Spleen (tissue), 11 donors: ENCODE results near the gene NAB1. TPM values are rescaled to one million over a fixed set of nuclear protein-coding genes. Genes with fewer than 3 reads are reported as not detected.
A peak's percentile ranks its signal among the peaks of the same experiment; 100 is the strongest.

Experiments
- DNase-seq: peaks from one replicate; pipeline ENCODE4 v3.0.0-alpha.2; 2020
- H3K27ac ChIP-seq, 8 donors: fragments of 200-600 bp; sonication (generic) in 7 of 8; 1 replicate in 4 of 8; 2 replicates in 4 of 8; pipeline versions ENCODE4 v1.5.0 to v1.8.0; 2016 to 2021; ENCODE audit warnings: inconsistent platforms in 4 of 8, mild to moderate bottlenecking in 4 of 8, moderate library complexity in 1 of 8
- H3K27me3 ChIP-seq, 7 donors: fragments of 200-600 bp; sonication (generic) in 6 of 7; replicated peaks in 1 of 7; 1 replicate in 4 of 7; 2 replicates in 3 of 7; pipeline versions ENCODE4 v1.5.0 to v1.8.0; 2016 to 2021; ENCODE audit warnings: inconsistent platforms in 3 of 7, mild to moderate bottlenecking in 1 of 7
- H3K36me3 ChIP-seq, 6 donors: fragments of 200-600 bp; sonication (generic) in 5 of 6; 1 replicate in 4 of 6; 2 replicates in 2 of 6; pipeline versions ENCODE4 v1.5.0 to v1.8.0; 2016 to 2021; ENCODE audit warnings: inconsistent platforms in 2 of 6
- H3K4me1 ChIP-seq, 6 donors: fragments of 200-600 bp; sonication (generic) in 5 of 6; 1 replicate in 3 of 6; 2 replicates in 3 of 6; pipeline versions ENCODE4 v1.5.0 to v1.8.0; 2016 to 2021; ENCODE audit warnings: inconsistent platforms in 3 of 6
- H3K4me3 ChIP-seq, 8 donors: fragments of 200-600 bp; sonication (generic) in 7 of 8; 1 replicate in 4 of 8; 2 replicates in 4 of 8; pipeline versions ENCODE4 v1.5.0 to v1.8.0; 2016 to 2021; ENCODE audit warnings: inconsistent platforms in 4 of 8, mild to moderate bottlenecking in 4 of 8, moderate library complexity in 2 of 8
- H3K9me3 ChIP-seq, 8 donors: fragments of 200-600 bp; sonication (generic) in 7 of 8; 1 replicate in 4 of 8; 2 replicates in 4 of 8; pipeline versions ENCODE4 v1.5.0 to v1.8.0; 2016 to 2021; ENCODE audit warnings: inconsistent platforms in 4 of 8
- CTCF ChIP-seq, 11 experiments: fragments of 200-600 bp in 7 of 11; fragments of 450-650 bp in 4 of 11; sonication (generic) in 4 of 11; IDR thresholded peaks in 8 of 11; conservative IDR thresholded peaks in 3 of 11; 1 replicate in 7 of 11; 2 replicates in 4 of 11; pipeline versions ENCODE4 v1.4.0 to v1.8.0; 2016 to 2021; ENCODE audit warnings: antibody characterized with exemption in 11 of 11, inconsistent platforms in 4 of 11, mild to moderate bottlenecking in 1 of 11
- POLR2A ChIP-seq, 3 donors: fragments of 450-650 bp; IDR thresholded peaks; one replicate each; pipeline ENCODE4 v1.5.1; 2017; ENCODE audit warnings: antibody characterized with exemption in 3 of 3, mild to moderate bottlenecking in 1 of 3
- POLR2AphosphoS5 ChIP-seq, 3 donors: sonication (generic); formaldehyde crosslinking; IDR thresholded peaks; one replicate each; pipeline ENCODE4 v1.5.1; 2017; ENCODE audit warnings: antibody characterized with exemption in 3 of 3
- WGBS, 5 donors: extraction: QIAGEN DNeasy Blood & Tissue Kit in 3 of 5; methylation state at CpG; one replicate each; pipeline versions ENCODE4 v1.1.5 to v1.1.7; 2013 to 2018; 5-methylcytosine and 5-hydroxymethylcytosine counted together
- intact Hi-C: fragments of 100-400 bp; cut with DNase I; formaldehyde crosslinking; loops from one replicate; pipeline ENCODE4 v1.15.0; 2023; ENCODE audit warnings: low total_unique reads
- polyA plus RNA-seq, 3 donors: library from polyadenylated mRNA; stranded (reverse); fragments of 200-250 nt; gene quantifications; one replicate each; pipeline ENCODE4 v1.2.1, GENCODE V29; 2013
- total RNA-seq, 7 donors: library from RNA; depleted of rRNA in 3 of 7; stranded (reverse); fragments of >200 nt in 3 of 7; fragmentation: NEBNext Ultra II Directional in 4 of 7; extraction: Animal tissue kit (Norgen Biotek cat#: 25700) in 4 of 7; gene quantifications; one replicate each; pipeline versions ENCODE4 v1.1.0 to v1.2.1, GENCODE V29; 2016 to 2021
- donor health status: healthy with polysubstance abuse.
- donor health status: DM: no; HTN: no; CAD: no; lungs with moderate emphysema.
- donor health status: DM: no; HTN: no; CAD: no.
- donor health status: Bipolar disorder and iron deficiency.
- donor health status: healthy.
- donor health status: DM: no; HTN: no; CAD: no.
- donor health status: DM: yes; HTN: yes; CAD: no.

NAB1 gene
- total and polyA plus RNA-seq, 10 donors, result 8.8 to 44.7 (median 27.9) TPM

GRCh38 chr2:190627448-190628412 lies 21.2 kb upstream of the NAB1 start:
- 4 to 12% (median 4%) methylated on average over 23 of the region's 23 CpGs for WGBS, 5 donors

GRCh38 chr2:190628591-190629319 lies 20.1 kb upstream of the NAB1 start:
- H3K4me3 ChIP-seq, result no peak overlapping the region
- peaks cover 4 to 20% (median 14%) of the 10 kb centered on the region in 6 donors for H3K4me1 ChIP-seq
- H3K9me3 ChIP-seq, result no peaks in the 10 kb centered on the region
- WGBS, 5 donors, result 76 to 87% (median 84%) methylated on average over 7 of the region's 7 CpGs
- peaks cover 0 to 4% (median 0%) of the 10 kb centered on the region in 7 donors for H3K27me3 ChIP-seq
- H3K27ac ChIP-seq, result peak overlapping the region in 6 of 8 donors; percentile 16 to 66 (median 48)
- H3K36me3 ChIP-seq, result no peaks in the 10 kb centered on the region
- intact Hi-C loops, result no loop called here
- TF ChIP-seq POLR2AphosphoS5 (IDR thresholded peaks at IDR 0.05) (no peak), POLR2A (IDR thresholded peaks at IDR 0.05) (no peak), CTCF (IDR thresholded peaks at IDR 0.05 in 8 of 11, conservative IDR thresholded peaks at IDR 0.05 in 3 of 11) (no peak)
- no peak for DNase-seq

More at GRCh38 chr2:190627448-190628412, 21.2 kb upstream of the NAB1 start:
- Histone ChIP-seq H3K27ac (peak overlapping the region in 7 of 8 donors; percentile 16 to 66 (median 48)), H3K36me3 (no peaks in the 10 kb centered on the region), H3K9me3 (no peaks in the 10 kb centered on the region), H3K27me3 (peaks cover 0 to 4% (median 0%) of the 10 kb centered on the region in 7 donors), H3K4me1 (peaks cover 4 to 20% (median 14%) of the 10 kb centered on the region in 6 donors), H3K4me3 (peak overlapping the region; percentile 6 to 66 (median 30))
- DNase-seq, result peak; percentile 78
- intact Hi-C loops, result no loop called here
- TF ChIP-seq POLR2A (IDR thresholded peaks at IDR 0.05), result no peak
- TF ChIP-seq CTCF (IDR thresholded peaks at IDR 0.05 in 8 of 11, conservative IDR thresholded peaks at IDR 0.05 in 3 of 11), result no peak
- TF ChIP-seq POLR2AphosphoS5 (IDR thresholded peaks at IDR 0.05), result peak in 2 of 3 donors; percentile 60 to 61

GRCh38 chr2:190634381-190634780 lies 14.5 kb upstream of the NAB1 start:
- TF ChIP-seq CTCF (IDR thresholded peaks at IDR 0.05 in 8 of 11, conservative IDR thresholded peaks at IDR 0.05 in 3 of 11) (no peak), POLR2AphosphoS5 (IDR thresholded peaks at IDR 0.05) (no peak), POLR2A (IDR thresholded peaks at IDR 0.05) (no peak)
- WGBS, 5 donors, result 90 to 96% (median 96%) methylated on average over 3 of the region's 3 CpGs
- DNase-seq, result no peak
- intact Hi-C loops, result no loop called here
- Histone ChIP-seq H3K9me3 (no peaks in the 10 kb centered on the region), H3K27me3 (no peaks in the 10 kb centered on the region), H3K4me1 (peaks cover 0 to 30% (median 15%) of the 10 kb centered on the region in 6 donors), H3K27ac (no peak overlapping the region), H3K4me3 (no peak overlapping the region), H3K36me3 (no peaks in the 10 kb centered on the region)
